Hepatocyte (in vitro differentiated cells): Measurements from ENCODE around the gene TRNP1. TPM values are rescaled to one million over a fixed set of nuclear protein-coding genes. Genes with fewer than 3 reads are reported as not detected.

Source experiments
- DNase-seq: peaks from one replicate; pipeline ENCODE4 v3.0.0-alpha.2; 2016; ENCODE audit warnings: low spot score
- H2AFZ ChIP-seq: fragments of 200-600 bp; sonication (generic); 2 replicates; pipeline ENCODE4 v1.6.0; 2016; ENCODE audit warnings: antibody characterized with exemption, mild to moderate bottlenecking
- H3K27ac ChIP-seq: fragments of 200-600 bp; sonication (generic); 2 replicates; pipeline ENCODE4 v1.5.1; 2016; ENCODE audit warnings: mild to moderate bottlenecking
- H3K27me3 ChIP-seq: fragments of 200-600 bp; sonication (generic); 2 replicates; pipeline ENCODE4 v1.6.1; 2016
- H3K36me3 ChIP-seq: fragments of 200-600 bp; sonication (generic); replicated peaks from 2 replicates; pipeline ENCODE4 v1.5.1; 2016; ENCODE audit warnings: low read depth; ENCODE audit not compliant: insufficient read depth
- H3K4me1 ChIP-seq: fragments of 200-600 bp; sonication (generic); 2 replicates; pipeline ENCODE4 v1.5.1; 2016; ENCODE audit warnings: mild to moderate bottlenecking, moderate library complexity; ENCODE audit not compliant: insufficient read depth
- H3K4me2 ChIP-seq: fragments of 200-600 bp; sonication (generic); 2 replicates; pipeline ENCODE4 v1.6.0; 2016
- H3K4me3 ChIP-seq: fragments of 200-600 bp; sonication (generic); 2 replicates; pipeline ENCODE4 v1.5.1; 2016; ENCODE audit warnings: mild to moderate bottlenecking
- H3K79me2 ChIP-seq: fragments of 200-600 bp; sonication (generic); 2 replicates; pipeline ENCODE4 v1.6.0; 2017; ENCODE audit warnings: mild to moderate bottlenecking
- H3K9me2 ChIP-seq: fragments of 200-600 bp; sonication (generic); replicated peaks from 2 replicates; pipeline ENCODE4 v1.6.0; 2017; ENCODE audit warnings: mild to moderate bottlenecking; ENCODE audit not compliant: insufficient read depth
- H3K9me3 ChIP-seq: fragments of 200-600 bp; sonication (generic); 2 replicates; pipeline ENCODE4 v1.5.1; 2016; ENCODE audit warnings: low read depth, mild to moderate bottlenecking
- H4K20me1 ChIP-seq: fragments of 200-600 bp; sonication (generic); 2 replicates; pipeline ENCODE4 v1.6.0; 2016; ENCODE audit warnings: mild to moderate bottlenecking; ENCODE audit not compliant: insufficient read depth, poor library complexity, severe bottlenecking
- EZH2 ChIP-seq: fragments of 200-600 bp; sonication (generic); IDR thresholded peaks from 2 replicates; pipeline ENCODE4 v1.6.1; 2016; ENCODE audit warnings: antibody characterized with exemption, mild to moderate bottlenecking, borderline replicate concordance
- EZH2phosphoT487 ChIP-seq: fragments of 200-600 bp; sonication (generic); IDR thresholded peaks from one replicate; pipeline ENCODE4 v1.6.1; 2018; ENCODE audit warnings: antibody characterized with exemption, mild to moderate bottlenecking, low read depth, moderate library complexity; ENCODE audit not compliant: unreplicated experiment, severe bottlenecking
- WGBS: methylation state at CpG from one replicate; pipeline ENCODE4 v1.1.6; 2016; ENCODE audit warnings: low lambda C conversion rate; ENCODE audit errors: missing lambda C conversion rate; 5-methylcytosine and 5-hydroxymethylcytosine counted together
- polyA plus RNA-seq: library from polyadenylated mRNA; unstranded; fragments of >200 nt; fragmentation: Nextera tagmentation; extraction: Ambion mirVana; gene quantifications from 2 replicates; pipeline ENCODE4 v1.2.1, GENCODE V29; 2016
- total RNA-seq: library from RNA; depleted of rRNA; stranded (reverse); fragments of >200 nt; gene quantifications from 2 replicates; pipeline ENCODE4 v1.2.3, GENCODE V29; 2014
- TF ChIP-seq, protein P1 (sequence below): fragments of 200-600 bp; sonication (generic); IDR thresholded peaks from 2 replicates; pipeline ENCODE4 v1.5.1; 2016; ENCODE audit warnings: antibody characterized with exemption, mild to moderate bottlenecking; ENCODE audit not compliant: poor library complexity

The TRNP1 gene
- total and polyA plus RNA-seq, 2 experiments from 2014 or later = 67.4 to 137 TPM

DNA sequence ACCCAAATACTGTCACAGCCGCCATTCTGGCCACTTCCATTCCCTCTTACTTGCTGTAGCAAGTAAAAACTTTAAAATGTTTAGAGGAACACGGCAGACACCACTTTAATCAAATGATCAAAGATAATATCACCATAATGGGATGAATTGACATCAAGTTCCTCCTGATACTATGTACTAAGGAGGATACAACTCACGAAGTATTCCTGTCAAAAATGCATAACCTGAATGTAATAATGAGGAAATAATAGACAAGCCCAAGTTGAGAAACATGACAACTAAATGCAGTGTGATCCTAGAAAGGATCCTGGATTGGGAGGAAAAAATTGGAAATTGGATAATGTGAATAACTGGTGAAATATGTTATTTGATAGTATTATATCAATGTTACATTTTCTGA is 37.2 kb upstream of the TRNP1 start:
- H3K27me3 ChIP-seq = peaks cover 14% of the 10 kb centered on the region
- no peaks in the 10 kb centered on the region for H3K9me3 ChIP-seq
- no peaks in the 10 kb centered on the region for H4K20me1 ChIP-seq
- 88% methylated on average over 3 of the region's 3 CpGs for WGBS
- H3K4me2 ChIP-seq = no peak overlapping the region
- DNase-seq = no peak
- no peaks in the 10 kb centered on the region for H3K36me3 ChIP-seq
- H3K27ac ChIP-seq = no peak overlapping the region
- H2AFZ ChIP-seq = no peak overlapping the region
- peaks cover 5% of the 10 kb centered on the region for H3K4me1 ChIP-seq
- no peak overlapping the region for H3K4me3 ChIP-seq
- TF ChIP-seq, protein P1, sequence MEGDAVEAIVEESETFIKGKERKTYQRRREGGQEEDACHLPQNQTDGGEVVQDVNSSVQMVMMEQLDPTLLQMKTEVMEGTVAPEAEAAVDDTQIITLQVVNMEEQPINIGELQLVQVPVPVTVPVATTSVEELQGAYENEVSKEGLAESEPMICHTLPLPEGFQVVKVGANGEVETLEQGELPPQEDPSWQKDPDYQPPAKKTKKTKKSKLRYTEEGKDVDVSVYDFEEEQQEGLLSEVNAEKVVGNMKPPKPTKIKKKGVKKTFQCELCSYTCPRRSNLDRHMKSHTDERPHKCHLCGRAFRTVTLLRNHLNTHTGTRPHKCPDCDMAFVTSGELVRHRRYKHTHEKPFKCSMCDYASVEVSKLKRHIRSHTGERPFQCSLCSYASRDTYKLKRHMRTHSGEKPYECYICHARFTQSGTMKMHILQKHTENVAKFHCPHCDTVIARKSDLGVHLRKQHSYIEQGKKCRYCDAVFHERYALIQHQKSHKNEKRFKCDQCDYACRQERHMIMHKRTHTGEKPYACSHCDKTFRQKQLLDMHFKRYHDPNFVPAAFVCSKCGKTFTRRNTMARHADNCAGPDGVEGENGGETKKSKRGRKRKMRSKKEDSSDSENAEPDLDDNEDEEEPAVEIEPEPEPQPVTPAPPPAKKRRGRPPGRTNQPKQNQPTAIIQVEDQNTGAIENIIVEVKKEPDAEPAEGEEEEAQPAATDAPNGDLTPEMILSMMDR = no peak
- no peak for TF ChIP-seq EZH2phosphoT487
- TF ChIP-seq EZH2 = no peak
- H3K79me2 ChIP-seq = peaks cover 46% of the 10 kb centered on the region
- H3K9me2 ChIP-seq = no peaks in the 10 kb centered on the region

DNA sequence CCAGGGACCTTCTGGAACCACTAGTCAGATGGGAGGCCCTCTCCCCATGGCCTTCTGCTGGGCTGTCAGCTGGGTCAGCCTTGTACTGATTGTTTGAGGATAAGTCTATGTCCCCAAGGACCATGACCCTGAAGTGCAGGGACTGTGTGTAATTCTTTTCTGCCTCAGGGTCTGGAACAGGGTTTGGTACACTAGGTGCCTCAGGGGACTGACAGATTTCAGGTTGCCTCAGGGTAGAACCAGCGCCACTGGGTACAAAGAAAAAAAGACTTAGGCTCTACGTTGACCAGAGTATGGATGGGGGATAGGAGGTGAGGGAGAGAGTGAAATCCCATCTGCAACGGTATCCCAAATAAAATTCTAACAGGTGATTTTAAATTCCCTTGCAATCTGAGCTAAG is 36.2 kb upstream of the TRNP1 start:
- TF ChIP-seq, protein P1 = no peak
- TF ChIP-seq EZH2 (no peak), EZH2phosphoT487 (no peak)
- Histone ChIP-seq H3K9me3 (no peaks in the 10 kb centered on the region), H3K4me2 (no peak overlapping the region), H4K20me1 (no peaks in the 10 kb centered on the region), H2AFZ (no peak overlapping the region), H3K4me3 (no peak overlapping the region), H3K4me1 (peaks cover 5% of the 10 kb centered on the region), H3K9me2 (no peaks in the 10 kb centered on the region), H3K27me3 (peaks cover 14% of the 10 kb centered on the region), H3K36me3 (no peaks in the 10 kb centered on the region), H3K79me2 (peaks cover 46% of the 10 kb centered on the region), H3K27ac (no peak overlapping the region)
- no peak for DNase-seq
- WGBS = 85% methylated on average over 3 of the region's 3 CpGs

DNA sequence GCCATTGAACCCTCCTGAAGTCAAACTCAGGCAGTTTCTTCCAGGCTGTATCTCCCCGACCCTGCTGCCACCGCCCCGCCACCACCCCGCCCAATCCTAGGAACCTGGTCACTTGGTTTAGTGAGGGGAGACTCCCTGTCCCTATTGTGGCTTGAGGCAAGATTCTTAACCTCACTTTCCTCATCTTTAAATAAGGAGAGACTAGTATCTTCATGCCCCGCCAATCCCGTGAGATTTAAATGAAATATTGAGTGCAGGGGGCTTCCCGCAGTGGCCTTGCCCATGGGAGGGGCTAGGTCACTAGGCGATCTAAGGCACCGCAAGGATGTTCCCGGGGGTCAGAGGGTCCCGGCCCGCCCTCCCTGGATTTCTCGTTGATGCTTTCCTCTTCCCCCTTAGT is 34.2 kb upstream of the TRNP1 start:
- H3K9me2 ChIP-seq = no peaks in the 10 kb centered on the region
- WGBS = 27% methylated on average over 13 of the region's 13 CpGs
- no peaks in the 10 kb centered on the region for H3K9me3 ChIP-seq
- peak overlapping the region; percentile 92 for H2AFZ ChIP-seq
- peaks cover 40% of the 10 kb centered on the region for H3K79me2 ChIP-seq
- H3K4me2 ChIP-seq = peak overlapping the region; percentile 77
- TF ChIP-seq, protein P1 = no peak
- no peak for TF ChIP-seq EZH2
- peak; percentile 24 for TF ChIP-seq EZH2phosphoT487
- H3K27me3 ChIP-seq = peaks cover 14% of the 10 kb centered on the region
- no peaks in the 10 kb centered on the region for H4K20me1 ChIP-seq
- no peak for DNase-seq
- H3K4me3 ChIP-seq = peak overlapping the region; percentile 88
- H3K36me3 ChIP-seq = no peaks in the 10 kb centered on the region
- peaks cover 5% of the 10 kb centered on the region for H3K4me1 ChIP-seq
- H3K27ac ChIP-seq = no peak overlapping the region
